PC-9 (cell line): ENCODE results near the gene C10orf95. TPM values are rescaled to one million over a fixed set of nuclear protein-coding genes. Genes with fewer than 3 reads are reported as not detected.
A peak's percentile ranks its signal among the peaks of the same experiment; 100 is the strongest.

ENCODE experiments used
- BruUV-seq: library from RNA; stranded (reverse); fragments of 400-500 nt; replicated peaks from 2 replicates; lab custom pipeline; 2021; lab: Mats Ljungman, UMichigan
- CTCF ChIA-PET: fragments of 300-600 bp; sonication (Branson Sonifier 250); formaldehyde crosslinking; loops from one replicate; lab custom pipeline; 2022; ENCODE audit warnings: antibody characterized with exemption; lab: Charles Lee
- POLR2A ChIA-PET: fragments of 300-600 bp; sonication (Branson Sonifier 250); formaldehyde crosslinking; loops from one replicate; lab custom pipeline; 2022; ENCODE audit warnings: antibody characterized with exemption; ENCODE audit not compliant: unreplicated experiment; lab: Charles Lee
- DNase-seq, 2 experiments: peaks; one replicate each; pipeline versions ENCODE4 v3.0.0 to v3.0.0-alpha.2; 2015 to 2022; ENCODE audit warnings: mixed read lengths in 1 of 2
- H2AFZ ChIP-seq: fragments of 200-600 bp; sonication (generic); 2 replicates; pipeline ENCODE4 v1.8.1; 2017; ENCODE audit warnings: antibody characterized with exemption
- H3F3A ChIP-seq: fragments of 200-600 bp; sonication (generic); 2 replicates; pipeline ENCODE4 v1.8.1; 2017; ENCODE audit warnings: antibody characterized with exemption, mild to moderate bottlenecking, low read depth; ENCODE audit not compliant: insufficient read depth
- H3K27ac ChIP-seq: fragments of 200-600 bp; sonication (generic); 2 replicates; pipeline ENCODE4 v1.6.1; 2016; ENCODE audit warnings: mixed run types
- H3K27me3 ChIP-seq: fragments of 200-600 bp; sonication (generic); 2 replicates; pipeline ENCODE4 v1.6.1; 2016; ENCODE audit warnings: low read depth, mixed run types; ENCODE audit not compliant: insufficient read depth
- H3K36me3 ChIP-seq: fragments of 200-600 bp; sonication (generic); 2 replicates; pipeline ENCODE4 v1.6.1; 2016; ENCODE audit warnings: low read depth, mixed run types
- H3K4me1 ChIP-seq: fragments of 200-600 bp; sonication (generic); replicated peaks from 2 replicates; pipeline ENCODE4 v1.6.1; 2016; ENCODE audit warnings: mixed run types; ENCODE audit not compliant: insufficient read depth
- H3K4me2 ChIP-seq: fragments of 200-600 bp; sonication (generic); 2 replicates; pipeline ENCODE4 v1.6.1; 2017; ENCODE audit warnings: mixed run types
- H3K4me3 ChIP-seq: fragments of 200-600 bp; sonication (generic); 2 replicates; pipeline ENCODE4 v1.6.1; 2016; ENCODE audit warnings: mixed run types
- H3K79me2 ChIP-seq: fragments of 200-600 bp; sonication (generic); 2 replicates; pipeline ENCODE4 v1.6.1; 2017; ENCODE audit warnings: low read depth, mixed run types
- H3K9me2 ChIP-seq: fragments of 200-600 bp; sonication (generic); 2 replicates; pipeline ENCODE4 v1.8.1; 2017; ENCODE audit warnings: mild to moderate bottlenecking; ENCODE audit not compliant: insufficient read depth
- H3K9me3 ChIP-seq: fragments of 200-600 bp; sonication (generic); 2 replicates; pipeline ENCODE4 v1.8.1; 2016; ENCODE audit warnings: low read depth; ENCODE audit not compliant: insufficient read depth
- H4K20me1 ChIP-seq: fragments of 200-600 bp; sonication (generic); 2 replicates; pipeline ENCODE4 v1.8.1; 2017; ENCODE audit not compliant: insufficient read depth
- CTCF ChIP-seq: fragments of 200-600 bp; sonication (generic); conservative IDR thresholded peaks from 2 replicates; pipeline ENCODE4 v1.6.1; 2017; ENCODE audit warnings: mixed run types, antibody characterized with exemption, mild to moderate bottlenecking, moderate library complexity
- EZH2 ChIP-seq: fragments of 200-600 bp; sonication (generic); IDR thresholded peaks from 2 replicates; pipeline ENCODE4 v1.8.0; 2017; ENCODE audit warnings: antibody characterized with exemption, low read depth
- intact Hi-C: fragments of 100-400 bp; cut with micrococcal nuclease; formaldehyde crosslinking; loops from one replicate; pipeline ENCODE4 v1.10.0; 2022; ENCODE audit not compliant: unreplicated experiment
- total RNA-seq: library from RNA; stranded (reverse); gene quantifications from 2 replicates; pipeline ENCODE4 v1.2.3, GENCODE V29; 2021

The C10orf95 gene
- total RNA-seq, 1 experiment from 2014 or later, result 1.0 TPM

- CTCF ChIA-PET, result interaction anchor here (1.2 to 1.7 kb wide), 2 partner anchors 10 to 191 kb away, joined by 3 to 5 read pairs; no protein-coding TSS in a partner anchor
- TF ChIP-seq EZH2 (no peak), CTCF (no peak)
- H3K4me1 ChIP-seq, result peaks cover 5% of the 10 kb centered on the region; the same call in 1 of the 2 replicates
- H3F3A ChIP-seq, result no peaks in the 10 kb centered on the region; the same call in 1 of the 2 replicates
- peak in 1 of 2 experiments; percentile 41 for DNase-seq
- peak overlapping the region; percentile 94 for H3K4me3 ChIP-seq
- no peaks in the 10 kb centered on the region for H3K27me3 ChIP-seq
- H3K4me2 ChIP-seq, result peak overlapping the region; percentile 97
- H3K9me3 ChIP-seq, result no peaks in the 10 kb centered on the region
- H2AFZ ChIP-seq, result peak overlapping the region; percentile 94
- H3K9me2 ChIP-seq, result no peaks in the 10 kb centered on the region
- H4K20me1 ChIP-seq, result no peaks in the 10 kb centered on the region
- BruUV-seq, result no TSS peak
- intact Hi-C loops, result loop anchor here (1.0 to 5.0 kb wide), 6 partner anchors 19 to 289 kb away; partner anchors contain the start of gene PPRC1
- H3K27ac ChIP-seq, result 0 out of 2 replicates have a peak overlapping the region, but pooled peaks have one; percentile 57
- H3K79me2 ChIP-seq, result no peaks in the 10 kb centered on the region
- POLR2A ChIA-PET, result interaction anchor here (0.6 kb wide), 1 partner anchor 120 kb away, joined by 7 read pairs; no protein-coding TSS in a partner anchor
- no peaks in the 10 kb centered on the region for H3K36me3 ChIP-seq
Observed at GRCh38 chr10:102421757-102422512, 29.4 kb downstream of the C10orf95 start.

- Histone ChIP-seq H3K4me3 (peak overlapping the region; percentile 94), H3F3A (no peaks in the 10 kb centered on the region; the same call in 1 of the 2 replicates), H3K4me1 (peaks cover 5% of the 10 kb centered on the region; the same call in 1 of the 2 replicates), H3K9me3 (no peaks in the 10 kb centered on the region), H4K20me1 (no peaks in the 10 kb centered on the region), H3K4me2 (peak overlapping the region; percentile 97), H3K36me3 (no peaks in the 10 kb centered on the region), H3K27ac (peak overlapping the region; percentile 57; the same call in 1 of the 2 replicates), H3K27me3 (no peaks in the 10 kb centered on the region), H3K79me2 (no peaks in the 10 kb centered on the region), H3K9me2 (no peaks in the 10 kb centered on the region), H2AFZ (peak overlapping the region; percentile 94)
- intact Hi-C loops, result loop anchor here (2.0 to 5.0 kb wide), 3 partner anchors 19 to 161 kb away; no protein-coding TSS in a partner anchor
- DNase-seq, result no peak
- no TSS peak for BruUV-seq
- CTCF ChIA-PET, result interaction anchor here (0.6 kb wide), 1 partner anchor 251 kb away, joined by 4 read pairs; no protein-coding TSS in a partner anchor
- TF ChIP-seq EZH2 (no peak), CTCF (no peak)
- POLR2A ChIA-PET, result interaction anchor here (0.6 kb wide), 2 partner anchors 40 to 120 kb away, joined by 5 to 7 read pairs; no protein-coding TSS in a partner anchor
Observed at GRCh38 chr10:102421507-102421756, 29.9 kb downstream of the C10orf95 start.

- POLR2A ChIA-PET, result interaction anchor here (0.6 to 0.7 kb wide), 3 partner anchors 30 to 121 kb away, joined by 3 to 7 read pairs (median 5); no protein-coding TSS in a partner anchor
Observed at GRCh38 chr10:102420714-102421506, 30.4 kb downstream of the C10orf95 start, which contains the start of gene FBXL15. Gene FBXL15, plus strand, starts transcription at chr10:102420836. Its CDS starts 294 bp downstream, at chr10:102421130.

More at GRCh38 chr10:102420714-102421506, 30.4 kb downstream of the C10orf95 start, which contains the start of gene FBXL15:
- CTCF ChIA-PET, result interaction anchor here (0.5 to 0.6 kb wide), 3 partner anchors 157 to 953 kb away, joined by 3 to 4 read pairs (median 3); no protein-coding TSS in a partner anchor
- Histone ChIP-seq H4K20me1 (no peaks in the 10 kb centered on the region), H3K4me2 (peak within 1 kb of the TSS; percentile 97), H3K4me3 (peak within 1 kb of the TSS; percentile 94), H3F3A (no peaks in the 10 kb centered on the region; the same call in 1 of the 2 replicates), H3K4me1 (peaks cover 5% of the 10 kb centered on the region; the same call in 1 of the 2 replicates), H3K27me3 (0 out of 2 replicates have a peak, but pooled peaks cover 4% of the 10 kb centered on the region), H3K79me2 (no peaks in the 10 kb centered on the region), H3K36me3 (no peaks in the 10 kb centered on the region), H3K9me3 (no peaks in the 10 kb centered on the region), H3K9me2 (no peaks in the 10 kb centered on the region), H3K27ac (peak within 1 kb of the TSS; percentile 57), H2AFZ (peak within 1 kb of the TSS; percentile 94)
- DNase-seq, result peak; percentile 85 to 89
- no peak for TF ChIP-seq EZH2
- intact Hi-C loops, result loop anchor here (2.0 to 5.0 kb wide), 3 partner anchors 18 to 161 kb away; no protein-coding TSS in a partner anchor
- BruUV-seq, result TSS peak; percentile 58
